ENCODE data around the gene CEP57L1.

The CEP57L1 gene

GRCh38 chr6:109074133-109074415, 21.2 kb upstream of the CEP57L1 start:
- no peak overlapping the region for H4K12ac ChIP-seq (ENCODE audit: low read depth, low read length)
- H2BK120ac ChIP-seq (ENCODE audit: insufficient read depth, low read length, poor library complexity), result no peak overlapping the region

GRCh38 chr6:109075934-109076333, 19.4 kb upstream of the CEP57L1 start:
- Histone ChIP-seq H3K4me2 (ENCODE audit: low read length) (no peak overlapping the region), H3K4ac (ENCODE audit: low read depth, low read length) (no peak overlapping the region), H3K79me1 (ENCODE audit: low read length) (no peaks in the 10 kb centered on the region), H4K91ac (ENCODE audit: low read depth, low read length) (no peak overlapping the region), H4K8ac (ENCODE audit: low read depth, low read length) (no peak overlapping the region), H3K23ac (ENCODE audit: low read length) (no peak overlapping the region), H3K9me3 (ENCODE audit: insufficient read depth, low read depth, low read length) (no peaks in the 10 kb centered on the region), H3K4me3 (ENCODE audit: low read depth, low read length) (no peak overlapping the region), H3K18ac (ENCODE audit: low read length) (no peak overlapping the region), H4K12ac (ENCODE audit: low read depth, low read length) (no peak overlapping the region), H3K36me3 (ENCODE audit: control insufficient read depth in 1 of 2, insufficient read depth in 2 of 2, low read length in 2 of 2) (no peaks in the 10 kb centered on the region), H3K27ac (ENCODE audit: low read depth, low read length) (no peak overlapping the region), H3K79me2 (ENCODE audit: control insufficient read depth, insufficient read depth, low read length, poor library complexity) (no peaks in the 10 kb centered on the region), H2BK5ac (ENCODE audit: low read depth, low read length, poor library complexity) (no peak overlapping the region), H2AFZ (ENCODE audit: insufficient read depth, low read length, poor library complexity) (no peak overlapping the region), H3K9ac (ENCODE audit: low read length) (no peak overlapping the region), H3K27me3 (ENCODE audit: insufficient read depth, low read length) (no peaks in the 10 kb centered on the region), H2BK12ac (ENCODE audit: low read length) (no peak overlapping the region), H3K4me1 (ENCODE audit: control insufficient read depth in 1 of 2, insufficient read depth in 2 of 2, low read length in 2 of 2) (peaks cover 2 to 4% of the 10 kb centered on the region in 2 experiments), H3K14ac (ENCODE audit: low read length) (no peak overlapping the region), H2AK5ac (ENCODE audit: low read length) (no peak overlapping the region), H2BK120ac (ENCODE audit: insufficient read depth, low read length, poor library complexity) (no peak overlapping the region)
- no peak for DNase-seq

More at GRCh38 chr6:109074133-109074415, 21.2 kb upstream of the CEP57L1 start:
- H2BK12ac ChIP-seq (ENCODE audit: low read length), result no peak overlapping the region
- no peak overlapping the region for H3K4me2 ChIP-seq (ENCODE audit: low read length)
- H2BK5ac ChIP-seq (ENCODE audit: low read depth, low read length, poor library complexity), result no peak overlapping the region
- H3K14ac ChIP-seq (ENCODE audit: low read length), result no peak overlapping the region
- H3K23ac ChIP-seq (ENCODE audit: low read length), result no peak overlapping the region
- peak in 1 of 2 donors; percentile 16 for DNase-seq
- H3K9ac ChIP-seq (ENCODE audit: low read length), result no peak overlapping the region
- no peak overlapping the region for H3K4ac ChIP-seq (ENCODE audit: low read depth, low read length)
- H4K8ac ChIP-seq (ENCODE audit: low read depth, low read length), result no peak overlapping the region
- H3K79me2 ChIP-seq (ENCODE audit: control insufficient read depth, insufficient read depth, low read length, poor library complexity), result no peaks in the 10 kb centered on the region
- no peak overlapping the region for H4K91ac ChIP-seq (ENCODE audit: low read depth, low read length)
- no peak overlapping the region for H3K18ac ChIP-seq (ENCODE audit: low read length)
- H3K79me1 ChIP-seq (ENCODE audit: low read length), result no peaks in the 10 kb centered on the region
- no peak overlapping the region for H2AK5ac ChIP-seq (ENCODE audit: low read length)
- H2AFZ ChIP-seq (ENCODE audit: insufficient read depth, low read length, poor library complexity), result no peak overlapping the region
- H3K36me3 ChIP-seq (ENCODE audit: control insufficient read depth in 1 of 2, insufficient read depth in 2 of 2, low read length in 2 of 2), result no peaks in the 10 kb centered on the region
- no peaks in the 10 kb centered on the region for H3K9me3 ChIP-seq (ENCODE audit: insufficient read depth, low read depth, low read length)
- no peaks in the 10 kb centered on the region for H3K27me3 ChIP-seq (ENCODE audit: insufficient read depth, low read length)
- no peak overlapping the region for H3K27ac ChIP-seq (ENCODE audit: low read depth, low read length)
- H3K4me3 ChIP-seq (ENCODE audit: low read depth, low read length), result no peak overlapping the region
- H3K4me1 ChIP-seq (ENCODE audit: control insufficient read depth in 1 of 2, insufficient read depth in 2 of 2, low read length in 2 of 2), result peaks cover 2 to 4% of the 10 kb centered on the region in 2 experiments

DNA sequence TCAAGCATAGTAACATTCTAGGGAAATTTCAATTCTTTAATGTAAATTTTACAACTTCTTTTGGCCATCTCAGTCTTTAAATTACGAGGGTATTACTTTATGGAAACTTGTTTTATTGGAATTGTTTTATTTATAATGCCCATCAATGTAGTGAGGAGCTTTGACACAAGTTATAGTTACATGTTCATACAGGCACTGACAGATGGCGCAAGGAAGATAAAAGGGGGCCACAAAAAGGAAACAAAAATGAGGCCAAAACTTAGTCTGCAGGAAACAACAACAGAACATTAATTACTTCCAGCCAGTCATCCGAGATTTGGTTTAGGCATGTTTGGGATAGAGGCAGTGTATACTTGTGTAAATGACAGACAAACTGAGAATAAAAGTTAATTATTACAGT, 18.9 kb upstream of the CEP57L1 start:
- Histone ChIP-seq H3K23ac (ENCODE audit: low read length) (no peak overlapping the region), H4K91ac (ENCODE audit: low read depth, low read length) (no peak overlapping the region), H2BK120ac (ENCODE audit: insufficient read depth, low read length, poor library complexity) (no peak overlapping the region), H3K4me1 (ENCODE audit: control insufficient read depth in 1 of 2, insufficient read depth in 2 of 2, low read length in 2 of 2) (peaks cover 1 to 2% of the 10 kb centered on the region in 2 experiments), H4K8ac (ENCODE audit: low read depth, low read length) (no peak overlapping the region), H3K4me2 (ENCODE audit: low read length) (no peak overlapping the region), H2AFZ (ENCODE audit: insufficient read depth, low read length, poor library complexity) (no peak overlapping the region), H4K12ac (ENCODE audit: low read depth, low read length) (no peak overlapping the region), H3K79me1 (ENCODE audit: low read length) (no peaks in the 10 kb centered on the region), H3K27me3 (ENCODE audit: insufficient read depth, low read length) (no peaks in the 10 kb centered on the region), H3K4ac (ENCODE audit: low read depth, low read length) (no peak overlapping the region), H3K4me3 (ENCODE audit: low read depth, low read length) (no peak overlapping the region), H3K79me2 (ENCODE audit: control insufficient read depth, insufficient read depth, low read length, poor library complexity) (no peaks in the 10 kb centered on the region), H3K27ac (ENCODE audit: low read depth, low read length) (no peak overlapping the region), H3K36me3 (ENCODE audit: control insufficient read depth in 1 of 2, insufficient read depth in 2 of 2, low read length in 2 of 2) (no peaks in the 10 kb centered on the region), H2AK5ac (ENCODE audit: low read length) (no peak overlapping the region), H2BK12ac (ENCODE audit: low read length) (no peak overlapping the region), H3K9ac (ENCODE audit: low read length) (no peak overlapping the region), H3K9me3 (ENCODE audit: insufficient read depth, low read depth, low read length) (no peaks in the 10 kb centered on the region), H2BK5ac (ENCODE audit: low read depth, low read length, poor library complexity) (no peak overlapping the region), H3K18ac (ENCODE audit: low read length) (no peak overlapping the region), H3K14ac (ENCODE audit: low read length) (no peak overlapping the region)
- WGBS (ENCODE audit: extremely low coverage, insufficient coverage, insufficient read length), result no CpG with 5 or more reads among the region's 3 CpGs
- DNase-seq, result no peak

DNA sequence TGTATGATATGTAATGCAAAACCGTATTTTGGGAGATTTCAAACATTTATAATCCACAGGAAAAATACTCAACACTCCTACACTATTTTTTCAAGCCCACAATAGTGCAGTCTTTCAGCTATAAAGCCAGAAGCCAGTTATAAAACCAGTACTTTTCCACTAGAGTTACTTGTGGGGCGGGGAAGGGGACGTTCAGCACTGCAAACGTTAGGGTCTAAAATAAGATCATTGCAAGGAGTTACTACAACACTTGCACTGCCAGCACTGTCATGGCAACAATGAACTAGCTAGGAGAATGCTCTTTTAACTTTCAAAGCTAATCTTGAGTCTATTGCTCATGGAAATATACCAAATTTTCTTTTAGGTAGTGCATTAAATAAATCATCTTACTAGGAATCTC, 15.3 kb upstream of the CEP57L1 start:
- H3K36me3 ChIP-seq (ENCODE audit: control insufficient read depth in 1 of 2, insufficient read depth in 2 of 2, low read length in 2 of 2), result peaks cover 0 to 3% of the 10 kb centered on the region in 2 experiments
- no CpG with 5 or more reads among the region's 4 CpGs for WGBS (ENCODE audit: extremely low coverage, insufficient coverage, insufficient read length)
- no peak overlapping the region for H3K18ac ChIP-seq (ENCODE audit: low read length)
- no peak overlapping the region for H3K27ac ChIP-seq (ENCODE audit: low read depth, low read length)
- H3K4ac ChIP-seq (ENCODE audit: low read depth, low read length), result no peak overlapping the region
- no peak overlapping the region for H3K4me3 ChIP-seq (ENCODE audit: low read depth, low read length)
- no peak overlapping the region for H4K8ac ChIP-seq (ENCODE audit: low read depth, low read length)
- no peak overlapping the region for H2BK120ac ChIP-seq (ENCODE audit: insufficient read depth, low read length, poor library complexity)
- H2AFZ ChIP-seq (ENCODE audit: insufficient read depth, low read length, poor library complexity), result no peak overlapping the region
- H3K4me1 ChIP-seq (ENCODE audit: control insufficient read depth in 1 of 2, insufficient read depth in 2 of 2, low read length in 2 of 2), result no peaks in the 10 kb centered on the region
- no peak overlapping the region for H4K12ac ChIP-seq (ENCODE audit: low read depth, low read length)
- H3K4me2 ChIP-seq (ENCODE audit: low read length), result no peak overlapping the region
- H3K27me3 ChIP-seq (ENCODE audit: insufficient read depth, low read length), result no peaks in the 10 kb centered on the region
- H3K23ac ChIP-seq (ENCODE audit: low read length), result no peak overlapping the region
- no peak overlapping the region for H3K9ac ChIP-seq (ENCODE audit: low read length)
- no peak overlapping the region for H2BK12ac ChIP-seq (ENCODE audit: low read length)
- no peaks in the 10 kb centered on the region for H3K9me3 ChIP-seq (ENCODE audit: insufficient read depth, low read depth, low read length)
- no peak overlapping the region for H2AK5ac ChIP-seq (ENCODE audit: low read length)
- H2BK5ac ChIP-seq (ENCODE audit: low read depth, low read length, poor library complexity), result no peak overlapping the region
- H3K14ac ChIP-seq (ENCODE audit: low read length), result no peak overlapping the region
- H3K79me2 ChIP-seq (ENCODE audit: control insufficient read depth, insufficient read depth, low read length, poor library complexity), result no peaks in the 10 kb centered on the region
- DNase-seq, result no peak
- no peaks in the 10 kb centered on the region for H3K79me1 ChIP-seq (ENCODE audit: low read length)
- no peak overlapping the region for H4K91ac ChIP-seq (ENCODE audit: low read depth, low read length)

DNA sequence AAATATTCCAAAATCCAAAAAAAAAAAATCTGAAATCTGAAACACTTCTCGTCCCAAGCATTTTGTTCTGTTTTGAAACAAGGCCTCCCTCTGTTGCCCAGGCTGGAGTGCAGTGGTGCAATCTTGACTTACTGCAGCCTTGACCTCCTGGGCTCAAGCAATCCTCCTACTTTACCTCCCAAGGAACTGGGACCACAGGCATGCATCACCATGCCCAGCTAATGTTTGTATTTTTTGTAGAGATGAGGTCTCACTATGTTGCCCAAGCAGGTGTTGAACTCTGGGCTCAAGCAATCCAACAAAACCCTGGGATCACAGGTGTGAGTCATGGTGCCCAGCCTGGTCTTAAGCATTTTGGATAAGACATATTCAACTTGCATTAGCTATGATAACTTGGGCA, 14.3 kb upstream of the CEP57L1 start:
- no peak overlapping the region for H4K91ac ChIP-seq (ENCODE audit: low read depth, low read length)
- H4K12ac ChIP-seq (ENCODE audit: low read depth, low read length), result no peak overlapping the region
- no peak overlapping the region for H3K14ac ChIP-seq (ENCODE audit: low read length)
- H3K4me1 ChIP-seq (ENCODE audit: control insufficient read depth in 1 of 2, insufficient read depth in 2 of 2, low read length in 2 of 2), result no peaks in the 10 kb centered on the region
- no peak overlapping the region for H2AFZ ChIP-seq (ENCODE audit: insufficient read depth, low read length, poor library complexity)
- no peaks in the 10 kb centered on the region for H3K79me2 ChIP-seq (ENCODE audit: control insufficient read depth, insufficient read depth, low read length, poor library complexity)
- no peak overlapping the region for H3K9ac ChIP-seq (ENCODE audit: low read length)
- H3K23ac ChIP-seq (ENCODE audit: low read length), result no peak overlapping the region
- no peak overlapping the region for H2BK12ac ChIP-seq (ENCODE audit: low read length)
- no peaks in the 10 kb centered on the region for H3K27me3 ChIP-seq (ENCODE audit: insufficient read depth, low read length)
- no peak overlapping the region for H3K4me3 ChIP-seq (ENCODE audit: low read depth, low read length)
- H4K8ac ChIP-seq (ENCODE audit: low read depth, low read length), result no peak overlapping the region
- no CpG with 5 or more reads among the region's 1 CpG for WGBS (ENCODE audit: extremely low coverage, insufficient coverage, insufficient read length)
- H3K79me1 ChIP-seq (ENCODE audit: low read length), result no peaks in the 10 kb centered on the region
- no peak overlapping the region for H3K18ac ChIP-seq (ENCODE audit: low read length)
- no peaks in the 10 kb centered on the region for H3K9me3 ChIP-seq (ENCODE audit: insufficient read depth, low read depth, low read length)
- H3K4ac ChIP-seq (ENCODE audit: low read depth, low read length), result no peak overlapping the region
- no peak overlapping the region for H2BK120ac ChIP-seq (ENCODE audit: insufficient read depth, low read length, poor library complexity)
- H3K27ac ChIP-seq (ENCODE audit: low read depth, low read length), result no peak overlapping the region
- H3K4me2 ChIP-seq (ENCODE audit: low read length), result no peak overlapping the region
- no peak overlapping the region for H2BK5ac ChIP-seq (ENCODE audit: low read depth, low read length, poor library complexity)
- no peak overlapping the region for H2AK5ac ChIP-seq (ENCODE audit: low read length)
- DNase-seq, result no peak
- H3K36me3 ChIP-seq (ENCODE audit: control insufficient read depth in 1 of 2, insufficient read depth in 2 of 2, low read length in 2 of 2), result peaks cover 0 to 3% of the 10 kb centered on the region in 2 experiments

Data from trophoblast cell (in vitro differentiated cells and primary cell).